Endometrial microvascular endothelial cells (primary cell): ENCODE results near the gene MCEMP1. TPM values are rescaled to one million over a fixed set of nuclear protein-coding genes. Genes with fewer than 3 reads are reported as not detected.

ENCODE experiments used
- in situ Hi-C: cut with HindIII; loops from 2 replicates; pipeline ENCODE4 v1.10.0; 2017; ENCODE audit warnings: low sequenced_read_pairs, low pct_unique_long_range_greater_than_20kb; ENCODE audit errors: inconsistent ontology term
- total RNA-seq: library from RNA; depleted of rRNA; stranded (reverse); fragments of >200 nt; gene quantifications from one replicate; pipeline ENCODE4 v1.2.3, GENCODE V29; 2015; ENCODE audit errors: inconsistent ontology term

Gene MCEMP1
- total RNA-seq, 1 donor from 2014 or later, result not detected

DNA sequence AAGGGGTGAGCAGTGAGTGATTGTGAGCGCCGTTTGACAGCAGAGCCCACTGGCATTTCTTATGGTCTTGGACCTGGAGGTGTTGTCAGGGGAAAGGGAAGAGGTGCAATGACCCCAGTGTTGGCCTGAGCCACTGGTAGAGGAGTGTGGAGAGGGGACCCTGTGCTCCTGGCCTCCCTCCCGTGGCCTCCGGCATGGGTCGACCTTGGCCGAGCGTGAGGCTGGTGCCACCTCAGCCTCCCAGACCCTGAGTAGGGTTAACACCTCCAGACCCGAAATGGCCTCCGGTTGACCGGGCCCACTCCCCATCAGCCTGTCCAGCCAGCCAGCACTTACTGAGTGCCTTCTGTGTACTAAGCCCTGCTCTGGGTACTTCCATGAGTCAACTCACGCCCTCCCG, 10.3 kb downstream of the MCEMP1 start:
- in situ Hi-C loops, result no loop called here

DNA sequence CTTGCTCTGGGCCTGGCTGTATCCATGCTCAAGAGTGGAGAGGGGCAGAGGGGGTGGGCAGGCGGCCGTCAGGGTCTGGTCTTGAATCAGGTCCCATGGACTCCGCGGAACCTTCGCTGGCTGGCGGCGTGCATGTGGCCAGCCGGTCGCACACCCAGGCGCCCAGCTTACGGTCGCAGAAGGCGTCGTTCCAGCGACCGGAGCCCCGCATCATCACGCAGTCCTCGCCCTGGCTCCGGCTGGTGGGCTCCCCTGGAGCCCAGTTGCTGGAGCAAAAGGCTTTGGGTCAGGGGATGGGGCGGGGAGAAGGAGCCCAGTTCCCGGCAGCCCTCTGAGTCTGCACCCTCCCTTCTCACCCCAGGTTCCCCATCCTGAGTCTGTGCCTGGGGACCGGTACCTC, 12.3 kb downstream of the MCEMP1 start:
- in situ Hi-C loops, result no loop called here

GRCh38 chr19:7690779-7691258, 13.9 kb downstream of the MCEMP1 start:
- in situ Hi-C loops, result no loop called here

GRCh38 chr19:7691497-7691896, 14.6 kb downstream of the MCEMP1 start:
- in situ Hi-C loops, result no loop called here

- in situ Hi-C loops, result no loop called here
These were observed 15.7 kb downstream of the MCEMP1 start for GRCh38 chr19:7692417-7693088.

DNA sequence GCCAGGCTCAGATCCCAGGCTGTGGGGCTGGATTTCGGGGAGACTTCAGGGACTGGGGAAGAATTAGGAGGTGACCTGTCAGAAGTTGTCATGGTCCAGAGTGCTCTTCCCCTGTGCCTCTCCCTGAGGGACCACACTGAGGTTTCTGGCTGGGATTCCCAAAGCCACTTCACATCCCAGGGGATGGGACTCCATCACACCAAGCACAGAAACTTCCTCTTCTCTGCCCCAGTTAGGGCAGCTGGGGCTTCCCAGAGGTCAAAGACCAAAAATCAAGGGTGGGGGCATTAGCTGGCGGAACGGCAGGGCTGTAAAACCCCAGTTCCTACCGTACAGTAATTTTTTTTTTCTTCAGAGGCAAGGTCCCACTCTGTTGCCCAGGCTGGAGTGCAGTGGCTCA, 17.6 kb downstream of the MCEMP1 start:
- in situ Hi-C loops, result no loop called here

DNA sequence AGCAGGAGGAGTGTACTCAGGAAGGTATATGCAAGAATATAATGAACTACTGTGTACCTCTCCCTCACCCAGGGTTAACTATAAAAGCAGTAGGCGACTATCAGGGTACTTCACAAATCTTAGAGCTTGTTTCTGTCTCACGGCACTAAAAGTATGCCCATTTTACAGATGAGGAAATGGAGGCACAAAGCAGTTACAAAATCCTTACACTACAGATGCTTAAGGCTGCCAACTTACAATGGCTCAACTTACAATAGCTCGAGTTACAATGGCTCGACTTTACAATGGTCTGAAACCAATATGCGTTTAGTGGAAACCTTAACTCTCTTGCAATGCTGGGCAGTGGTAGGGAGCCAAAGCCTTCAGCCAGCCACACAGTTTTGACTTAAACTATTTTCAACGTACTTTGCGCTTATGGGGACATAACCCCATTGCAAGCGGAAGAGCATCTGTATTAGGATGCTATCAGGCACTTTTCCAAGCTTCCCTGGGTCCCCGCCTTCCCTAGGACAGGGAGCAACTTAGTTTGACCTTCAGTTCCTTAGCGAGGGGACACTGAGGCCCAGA, 20.9 kb downstream of the MCEMP1 start:
- in situ Hi-C loops, result no loop called here

GRCh38 chr19:7698583-7698982, 21.7 kb downstream of the MCEMP1 start:
- in situ Hi-C loops, result no loop called here

DNA sequence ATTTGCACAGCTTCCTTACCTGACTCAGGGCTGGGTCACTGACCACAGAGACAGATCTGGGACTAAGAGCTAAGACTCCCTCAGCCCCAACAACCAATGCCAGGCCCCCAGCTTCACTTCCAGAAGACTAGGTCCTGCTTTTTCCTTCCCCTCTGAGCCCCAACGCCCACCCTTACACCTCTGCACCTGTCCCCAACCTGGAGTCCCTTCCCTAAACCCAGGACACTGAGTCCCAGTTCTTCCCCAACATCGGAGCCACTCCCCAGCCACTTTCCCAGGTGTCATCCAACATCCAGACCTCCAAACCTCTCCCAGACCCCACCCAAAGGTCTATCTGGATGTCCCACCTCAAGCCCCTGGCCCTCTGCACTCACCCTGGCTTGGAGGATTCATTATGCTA, 22.1 kb downstream of the MCEMP1 start:
- in situ Hi-C loops, result no loop called here

DNA sequence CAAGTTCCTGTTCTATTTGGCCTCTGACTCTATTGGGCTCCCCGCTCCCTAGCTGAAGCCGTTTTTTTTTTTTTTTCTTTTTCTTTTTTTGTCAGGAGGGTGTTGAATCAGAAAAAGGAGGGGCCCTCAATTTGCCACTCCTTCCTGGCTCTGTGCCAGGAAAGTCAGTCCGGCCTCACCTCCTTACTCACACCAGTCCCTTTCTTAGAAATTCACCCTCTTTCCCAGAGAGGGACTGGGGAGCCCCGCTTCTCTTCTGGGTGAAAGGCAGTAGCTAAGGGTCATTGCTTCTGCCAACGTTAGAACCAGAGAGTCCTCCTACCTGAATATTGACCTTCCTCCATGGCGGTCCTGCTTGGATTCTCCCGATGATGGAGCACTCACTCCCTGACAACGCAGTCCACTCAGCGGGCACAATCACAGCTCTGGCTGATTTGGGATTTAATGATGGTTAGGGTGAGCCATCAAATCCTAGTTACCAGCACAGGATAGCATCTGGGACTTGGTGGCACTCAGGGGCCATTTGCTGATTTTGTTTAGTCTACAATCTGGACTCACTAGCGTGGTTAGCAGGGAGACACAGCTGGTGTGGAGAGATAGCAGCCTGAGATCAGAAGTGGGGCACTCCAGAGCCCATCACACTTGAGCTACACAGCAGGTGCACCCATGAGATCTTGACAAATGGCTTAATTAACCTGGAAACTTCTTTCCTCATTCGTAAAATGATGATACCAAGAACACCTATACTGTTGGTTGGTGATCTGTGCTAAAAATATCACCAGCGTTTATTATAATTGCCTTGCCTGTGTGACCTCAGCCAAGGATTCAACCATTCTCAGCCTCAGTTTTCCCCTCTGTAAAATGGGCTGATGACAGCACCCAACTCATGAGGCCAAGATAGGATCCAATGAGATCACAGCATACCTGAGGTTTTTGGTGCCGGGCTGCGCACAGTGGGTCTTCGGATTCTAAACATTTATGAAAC, 22.8 kb downstream of the MCEMP1 start:
- in situ Hi-C loops, result no loop called here

- in situ Hi-C loops, result no loop called here
These were observed 24.3 kb downstream of the MCEMP1 start for GRCh38 chr19:7701049-7701653.

DNA sequence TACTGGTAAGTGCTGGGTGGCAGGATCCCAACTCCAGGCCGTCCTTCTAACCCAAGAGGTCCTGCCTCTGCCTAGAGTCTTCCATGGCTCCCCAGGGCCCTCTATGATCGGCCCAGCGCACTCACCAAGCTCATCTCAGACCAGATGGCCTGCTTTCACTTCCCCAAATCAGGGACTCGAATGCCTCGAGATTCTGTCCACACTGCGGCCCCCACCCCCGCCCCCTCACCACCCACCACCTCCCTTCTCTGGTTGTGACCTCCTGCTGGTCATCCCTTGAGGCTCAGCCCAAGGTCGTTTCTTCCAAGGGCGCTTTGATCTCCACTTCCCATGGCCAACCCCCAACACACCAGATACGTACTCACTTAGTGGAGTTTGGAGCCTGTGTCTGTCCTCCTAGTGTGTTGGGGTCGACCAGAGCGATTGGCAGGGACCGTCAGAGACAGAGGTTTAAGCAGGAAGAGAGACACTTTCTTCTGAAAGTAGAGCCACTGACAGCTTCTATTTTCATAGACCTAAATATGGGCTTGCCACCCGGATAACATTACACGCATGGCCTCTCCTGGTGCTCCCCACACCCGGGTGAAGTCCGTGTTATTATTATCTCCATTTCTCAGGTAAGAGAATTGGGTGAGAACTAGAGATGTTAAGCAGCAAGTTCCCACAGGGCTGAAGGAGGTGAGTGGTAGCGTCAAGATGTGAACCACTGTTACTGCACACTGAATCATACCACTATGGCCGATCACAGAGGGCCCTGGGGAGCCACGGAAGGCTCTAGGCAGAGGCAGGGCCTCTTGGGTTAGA, 25.0 kb downstream of the MCEMP1 start, which contains the start of gene FCER2:
Gene FCER2, minus strand, starts transcription at position 478 of the 804 bp plus-strand sequence. CDS start 2,371 bp downstream, outside the sequence.
- in situ Hi-C loops, result no loop called here

- in situ Hi-C loops, result no loop called here
These were observed 26.4 kb downstream of the MCEMP1 start for GRCh38 chr19:7703332-7703731.

DNA sequence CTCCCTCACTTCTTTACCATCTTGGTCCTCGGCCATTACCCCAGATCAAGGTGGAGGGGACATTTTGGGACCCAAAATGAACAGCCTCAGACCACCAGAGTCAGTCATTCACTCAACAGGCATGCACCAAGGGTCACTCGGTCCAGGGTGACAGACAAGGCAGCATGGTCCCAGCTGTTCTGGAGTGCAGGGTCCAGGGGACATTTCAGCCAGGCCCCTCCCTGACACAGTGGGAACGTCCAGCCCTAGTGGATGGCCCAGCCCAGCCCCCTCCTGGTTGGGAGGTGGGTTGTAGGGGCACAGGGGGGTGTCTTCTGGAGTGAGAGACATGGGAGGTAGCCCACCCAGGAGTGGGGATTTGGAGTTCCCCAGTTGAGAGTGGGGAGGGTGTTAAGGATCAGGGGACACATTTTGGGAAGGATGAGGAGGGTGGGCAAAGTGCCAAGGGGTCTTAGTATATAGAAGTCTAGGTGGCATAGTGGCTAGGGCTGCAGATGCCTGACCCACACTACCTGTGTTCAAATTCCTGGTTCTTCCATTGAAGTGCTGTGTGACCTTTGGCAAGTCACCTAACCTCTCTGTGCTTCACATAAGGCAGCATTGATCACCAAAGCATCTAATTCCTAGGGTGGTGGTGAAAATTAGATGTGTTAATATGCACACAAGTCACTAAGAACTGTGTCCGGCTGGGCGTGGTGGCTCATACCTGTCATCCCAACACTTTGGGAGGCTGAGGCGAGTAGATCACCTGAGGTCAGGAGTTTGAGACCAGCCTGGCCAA, 27.6 kb downstream of the MCEMP1 start:
- in situ Hi-C loops, result no loop called here

GRCh38 chr19:7705387-7706187, 28.7 kb downstream of the MCEMP1 start:
- in situ Hi-C loops, result no loop called here

DNA sequence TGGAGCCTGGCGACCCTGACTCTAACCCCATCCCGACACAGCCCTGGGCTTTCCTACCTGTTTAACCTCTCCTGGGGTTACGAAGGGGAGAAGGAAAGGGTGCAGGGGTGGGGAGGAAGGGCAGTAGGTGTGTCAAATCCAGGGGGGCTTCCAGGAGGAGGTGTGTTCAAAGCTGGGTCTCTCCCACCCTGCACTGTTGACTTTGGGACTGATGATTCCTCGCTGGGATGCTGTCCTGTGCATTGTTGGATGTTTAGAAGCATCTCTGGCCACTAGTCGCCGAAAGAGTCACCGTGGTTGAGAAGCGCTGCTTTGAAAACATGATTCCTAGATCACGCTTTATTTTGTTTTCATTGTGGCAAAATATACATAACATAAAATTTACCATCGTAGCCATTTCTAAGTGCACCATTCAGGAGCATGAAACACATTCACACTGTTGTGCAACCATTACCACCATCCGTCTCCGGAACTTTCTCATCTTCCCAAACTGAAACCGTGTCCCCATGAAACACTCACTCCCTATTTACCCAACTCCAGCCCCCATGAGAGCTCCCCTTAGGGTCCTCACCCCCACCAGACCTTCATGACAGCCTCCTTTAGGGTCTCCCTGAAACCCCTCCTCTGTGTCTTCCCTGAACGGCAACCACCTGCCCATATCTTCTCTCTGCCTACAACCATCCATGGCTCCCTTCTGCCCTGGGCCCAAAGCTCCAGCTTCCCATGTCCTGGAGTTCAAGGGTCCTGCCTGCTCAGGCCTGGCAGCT, 29.5 kb downstream of the MCEMP1 start:
- in situ Hi-C loops, result no loop called here
